NOMO-1 treated with DMSO at 0.1 percent for 48 hours (cell line): ENCODE measurements around the gene SERP2.

ENCODE experiments used
- DNase-seq: peaks from one replicate; lab custom pipeline; 2025; ENCODE audit not compliant: unreplicated experiment; lab: John Stamatoyannopoulos, UW

Gene SERP2

DNA sequence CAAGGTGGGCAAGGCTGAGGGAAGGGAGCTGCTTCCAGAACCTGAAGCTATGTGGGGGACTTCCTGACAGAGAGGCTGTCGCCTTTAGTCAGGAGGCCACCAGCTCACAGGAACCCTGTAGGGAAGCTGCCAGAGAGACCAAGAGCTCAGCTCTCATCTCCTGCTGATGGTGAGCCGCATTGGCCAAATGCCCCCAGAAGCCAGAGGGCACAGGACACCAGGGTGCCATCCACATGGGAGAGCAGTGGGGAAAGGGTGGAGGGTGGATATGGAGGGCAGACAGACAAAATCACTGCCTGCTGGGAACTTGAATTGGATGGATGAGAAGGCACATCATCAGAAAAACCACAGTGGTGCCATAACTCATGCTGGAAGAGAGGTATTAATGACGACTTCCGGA is 36.0 kb downstream of the SERP2 start:
- no peak for DNase-seq

DNA sequence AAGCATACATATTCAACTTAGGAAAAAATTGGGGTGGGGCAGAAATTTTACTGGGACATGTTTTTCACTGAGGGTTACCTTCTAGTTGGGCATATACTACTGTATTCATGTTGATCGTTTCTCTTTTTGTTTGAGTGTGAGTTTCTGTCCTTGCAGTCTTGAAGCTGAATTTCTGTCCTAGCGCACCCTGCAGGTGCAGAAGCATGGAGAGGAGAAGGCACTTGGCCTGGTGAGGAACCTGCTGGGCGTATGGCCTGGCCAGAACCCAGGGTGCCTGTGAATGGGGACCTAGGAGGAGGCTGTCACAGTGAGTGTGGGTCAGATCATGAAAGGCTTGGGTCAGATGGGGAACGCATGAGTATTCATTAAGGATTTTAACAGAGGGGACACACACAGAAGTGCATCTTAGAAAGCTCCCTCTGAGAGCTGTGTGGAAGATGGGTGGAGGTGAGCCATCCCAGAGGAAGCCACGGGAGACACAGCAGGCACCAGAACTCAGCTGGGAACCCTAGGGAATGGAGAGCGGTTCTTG is 36.8 kb downstream of the SERP2 start:
- no peak for DNase-seq

DNA sequence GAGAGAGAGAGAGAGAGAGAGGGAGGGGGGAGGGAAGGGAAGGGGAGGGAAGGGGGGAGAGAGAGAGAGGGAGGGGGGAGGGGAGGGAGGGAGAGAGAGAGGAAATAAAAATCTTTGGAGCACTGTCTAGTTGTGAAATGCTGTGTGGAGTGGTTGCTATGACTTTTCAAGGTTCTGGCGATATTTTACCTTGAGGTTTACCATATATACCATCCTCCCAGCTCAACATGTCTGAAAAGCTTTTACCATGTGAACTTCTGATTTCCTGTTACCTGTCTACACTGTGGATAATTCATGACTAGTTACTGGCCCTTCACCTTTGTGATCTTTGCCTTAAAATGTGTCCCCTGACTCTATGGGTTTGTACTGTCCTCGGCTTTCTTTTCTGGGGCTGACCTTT is 38.2 kb downstream of the SERP2 start:
- no peak for DNase-seq

DNA sequence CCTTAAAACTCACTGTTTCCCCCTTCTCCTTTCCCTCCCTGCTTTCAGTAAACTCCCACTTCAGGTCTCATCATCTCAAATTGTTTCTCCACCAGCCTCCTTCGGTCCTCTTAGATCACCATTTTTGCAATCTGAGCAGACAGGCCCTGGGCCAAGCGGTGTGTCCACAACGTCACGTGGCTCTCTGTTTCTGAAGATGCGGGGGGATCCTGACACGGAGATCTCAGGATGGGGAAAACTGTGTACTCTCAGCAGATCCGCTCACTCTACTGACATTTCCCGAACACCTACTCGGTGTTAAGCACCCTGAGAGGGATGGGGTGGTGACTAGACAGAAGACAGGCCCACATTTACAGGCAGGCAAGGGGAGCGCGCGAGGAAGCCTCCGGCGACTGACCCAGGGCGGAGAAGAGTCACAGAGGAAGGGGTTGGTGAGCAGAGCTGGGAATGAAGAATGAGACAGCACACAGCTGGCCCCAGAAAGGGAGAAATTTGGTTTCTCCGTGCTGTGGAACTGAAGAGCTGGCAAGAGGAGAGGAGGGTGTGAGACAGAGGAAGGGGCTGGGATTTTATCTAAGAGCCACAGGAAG is 38.8 kb downstream of the SERP2 start:
- DNase-seq = no peak

DNA sequence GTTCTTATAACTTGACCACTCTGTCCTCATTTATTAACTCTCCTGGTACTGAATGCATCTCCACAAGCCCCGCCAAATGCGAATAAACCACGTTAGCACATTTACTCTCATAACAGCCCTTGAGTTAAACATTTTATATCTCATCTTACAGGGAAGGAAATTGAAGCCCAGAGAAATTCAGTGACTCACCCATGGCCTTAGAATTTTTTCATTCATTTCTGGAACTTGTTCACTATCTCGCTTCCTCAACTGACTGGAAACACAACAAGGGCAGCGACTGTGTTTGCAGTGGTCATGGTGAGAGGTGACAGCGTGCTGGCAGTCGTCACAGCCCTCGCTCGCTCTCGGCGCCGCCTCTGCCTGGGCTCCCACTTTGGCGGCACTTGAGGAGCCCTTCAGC is 39.5 kb downstream of the SERP2 start:
- no peak for DNase-seq

DNA sequence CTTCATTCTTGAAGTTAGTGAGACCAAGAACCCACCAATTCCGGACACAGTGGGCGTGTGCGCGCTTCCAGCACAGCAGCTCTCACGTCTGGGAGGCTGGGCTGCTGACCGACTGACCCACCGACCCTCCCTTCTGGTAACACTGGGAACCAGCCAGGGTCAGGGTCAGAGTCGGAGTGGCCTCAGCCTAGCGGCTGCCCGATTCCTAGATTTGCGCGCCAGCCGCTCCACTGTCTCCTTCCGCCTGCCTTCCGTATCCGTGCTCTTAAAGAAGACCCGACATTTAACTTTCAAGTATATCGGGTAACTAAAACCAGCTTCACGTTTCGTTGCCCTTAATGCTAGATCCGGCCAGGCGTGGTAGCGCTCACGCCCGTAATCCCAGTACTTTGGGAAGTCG is 41.1 kb downstream of the SERP2 start:
- DNase-seq = no peak

DNA sequence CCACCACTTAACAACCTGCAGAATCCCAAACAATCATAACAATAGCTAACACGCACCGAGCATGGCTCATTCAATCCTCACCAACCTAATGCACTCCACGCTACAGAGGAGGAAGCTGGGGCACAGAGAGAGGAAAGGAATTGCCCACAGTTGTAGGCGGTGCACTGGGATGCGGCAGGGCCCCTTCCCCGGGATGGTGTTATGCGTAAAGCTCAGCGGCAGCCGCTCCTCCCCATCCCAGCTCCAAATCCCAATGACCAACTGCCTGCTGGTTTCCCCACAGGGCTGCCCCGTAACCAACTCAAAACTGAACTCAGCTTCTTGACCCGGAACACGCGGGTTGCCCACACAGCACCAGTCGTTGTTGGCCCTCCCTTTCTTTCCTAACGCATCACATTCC is 42.2 kb downstream of the SERP2 start:
- no peak for DNase-seq

DNA sequence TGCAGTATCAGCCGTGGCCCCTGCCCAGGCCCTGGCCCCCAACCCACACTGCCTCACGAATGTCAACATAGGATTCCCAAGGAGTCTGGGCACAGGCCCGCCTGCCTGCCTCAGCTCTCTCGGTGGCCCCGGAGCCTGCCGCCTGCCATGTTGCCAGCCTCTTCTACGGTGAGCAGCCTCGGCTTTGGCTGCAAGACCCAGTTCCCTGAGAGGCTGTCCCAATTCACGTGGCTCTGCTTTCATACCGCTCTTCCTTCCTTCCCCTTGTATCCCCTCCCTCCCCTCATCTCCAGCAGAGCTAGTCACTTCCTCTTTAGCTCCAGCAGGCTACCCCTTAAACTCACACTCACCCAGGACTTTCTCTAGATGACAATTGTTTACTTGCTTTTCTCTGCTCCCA is 42.7 kb downstream of the SERP2 start:
- peak; percentile 88 for DNase-seq

DNA sequence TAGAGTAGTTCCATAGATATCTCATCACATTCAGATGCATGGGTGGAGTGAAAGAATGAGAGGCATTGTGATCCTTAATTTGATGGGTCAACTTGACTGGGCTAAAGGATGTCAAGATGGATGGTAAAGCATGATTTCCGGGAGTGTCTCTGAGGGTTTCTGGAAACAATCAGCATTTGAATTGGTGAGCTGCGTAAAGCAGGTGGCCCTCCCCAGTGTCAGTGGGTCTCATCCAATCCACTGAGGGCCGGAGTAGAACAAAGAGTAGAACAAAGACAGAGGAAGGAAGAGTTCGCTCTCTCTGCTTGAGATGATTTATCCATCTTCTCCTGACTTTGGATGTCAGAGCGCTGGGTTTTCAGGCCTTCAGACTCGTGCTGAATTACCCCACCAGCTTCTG is 43.1 kb downstream of the SERP2 start:
- no peak for DNase-seq

DNA sequence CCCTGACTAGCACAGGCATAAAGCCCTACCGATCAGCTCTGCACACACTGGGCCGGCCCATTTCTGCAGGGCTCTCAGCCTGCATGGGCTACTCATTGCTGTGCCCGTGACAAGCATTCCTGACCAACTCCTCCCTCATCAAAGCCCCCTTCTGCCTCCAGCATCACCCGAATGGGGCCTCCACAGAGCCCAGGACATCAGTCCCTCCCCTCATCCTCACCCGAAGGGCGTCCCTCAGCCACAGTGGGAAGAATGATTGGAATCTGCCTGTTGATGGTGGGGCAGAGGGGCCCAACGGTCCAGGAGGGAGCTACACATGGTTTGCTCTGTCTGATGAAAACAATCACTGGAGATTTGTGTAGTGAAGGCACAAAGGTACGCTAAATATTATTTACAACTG is 43.8 kb downstream of the SERP2 start:
- no peak for DNase-seq

DNA sequence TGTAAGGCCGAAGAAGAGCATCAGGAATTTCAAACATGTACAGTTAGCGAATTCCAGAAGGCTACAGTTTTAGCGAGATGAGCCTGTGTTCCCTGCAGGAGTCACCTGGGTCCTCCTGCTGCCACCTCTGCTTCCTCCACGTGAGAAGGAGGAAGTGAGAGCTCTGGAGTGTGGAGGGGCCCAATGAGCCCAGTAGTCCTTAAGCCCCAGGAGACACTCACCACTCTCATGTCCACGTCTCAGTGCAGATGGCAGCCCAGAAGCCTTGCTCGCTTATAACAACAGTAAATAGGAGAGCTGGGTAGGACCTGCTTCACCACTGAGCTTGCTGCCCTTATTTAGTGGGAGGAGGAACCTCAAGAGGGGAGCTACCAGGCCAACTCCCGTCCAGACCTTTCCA is 44.3 kb downstream of the SERP2 start:
- DNase-seq = peak; percentile 15

DNA sequence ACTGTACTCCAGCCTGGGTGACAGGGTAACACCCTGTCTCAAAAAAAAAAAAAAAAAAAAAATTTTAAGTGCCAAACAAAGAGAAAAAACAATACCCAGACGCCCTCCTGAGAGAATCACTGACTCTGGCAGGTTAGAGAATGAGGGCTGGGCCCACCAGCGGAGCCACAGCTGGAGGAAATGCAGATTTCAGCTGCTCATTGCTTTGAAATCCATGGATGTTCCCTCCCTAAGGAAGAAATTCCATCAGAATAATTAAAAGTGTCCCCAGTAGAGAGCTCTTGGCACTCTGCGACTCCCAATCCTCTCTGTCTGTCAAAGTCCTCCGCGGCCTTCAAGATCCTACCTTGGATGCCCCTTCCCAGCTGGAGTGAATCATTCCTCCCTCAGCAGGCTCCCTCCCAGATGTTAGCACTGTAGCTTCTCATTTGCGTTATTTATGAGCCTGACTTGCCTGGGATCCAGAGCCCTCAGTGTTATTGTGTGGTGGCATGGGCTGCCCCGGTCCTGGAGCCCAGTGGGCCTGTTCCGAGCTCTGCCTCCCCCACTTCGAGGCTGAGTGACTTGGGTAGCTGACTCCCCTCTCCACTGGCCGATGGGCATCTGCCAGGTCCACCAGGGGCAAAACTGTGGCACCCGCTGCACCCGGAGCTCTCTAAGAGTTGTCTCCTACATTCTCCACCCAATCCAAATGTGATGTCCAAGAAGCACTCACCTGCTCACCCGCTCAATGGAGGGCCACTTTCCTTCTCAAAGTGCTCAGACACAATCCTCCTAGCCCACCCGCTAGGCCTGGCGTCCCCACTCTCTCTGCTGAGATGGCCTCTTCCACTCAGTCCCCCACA is 47.0 kb downstream of the SERP2 start:
- no peak for DNase-seq

DNA sequence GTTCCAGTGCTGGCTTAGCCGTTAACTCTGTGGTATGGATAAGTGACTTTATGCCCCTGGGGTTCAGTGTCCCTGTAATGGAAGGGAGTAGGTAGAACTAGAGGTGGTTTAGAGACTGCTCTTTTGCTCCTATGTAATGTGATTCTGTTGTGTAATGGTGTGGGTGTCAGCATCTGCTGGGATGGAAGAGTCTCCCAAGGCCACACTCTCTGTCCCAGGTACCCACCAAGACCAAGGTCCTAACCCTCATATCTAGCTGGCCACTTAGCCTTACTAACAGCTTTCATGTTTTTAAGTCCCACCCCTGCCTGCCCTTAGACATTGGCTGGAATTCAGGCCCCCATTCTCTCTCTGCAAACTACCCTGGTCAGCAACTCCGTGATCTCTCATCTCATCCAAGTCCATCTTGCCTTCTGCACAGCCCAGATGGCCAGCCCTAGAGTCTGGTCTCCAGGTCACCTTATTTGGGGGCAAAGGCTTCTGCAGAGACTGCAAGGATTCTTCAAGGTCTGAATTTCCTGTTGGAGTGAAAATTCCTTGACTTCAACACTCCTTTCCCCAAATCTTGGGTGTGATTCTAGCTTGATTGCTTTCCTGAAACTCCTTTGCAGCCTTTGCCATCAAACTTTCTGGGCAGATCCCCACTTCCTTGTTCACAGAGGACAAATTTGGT is 48.4 kb downstream of the SERP2 start:
- no peak for DNase-seq

DNA sequence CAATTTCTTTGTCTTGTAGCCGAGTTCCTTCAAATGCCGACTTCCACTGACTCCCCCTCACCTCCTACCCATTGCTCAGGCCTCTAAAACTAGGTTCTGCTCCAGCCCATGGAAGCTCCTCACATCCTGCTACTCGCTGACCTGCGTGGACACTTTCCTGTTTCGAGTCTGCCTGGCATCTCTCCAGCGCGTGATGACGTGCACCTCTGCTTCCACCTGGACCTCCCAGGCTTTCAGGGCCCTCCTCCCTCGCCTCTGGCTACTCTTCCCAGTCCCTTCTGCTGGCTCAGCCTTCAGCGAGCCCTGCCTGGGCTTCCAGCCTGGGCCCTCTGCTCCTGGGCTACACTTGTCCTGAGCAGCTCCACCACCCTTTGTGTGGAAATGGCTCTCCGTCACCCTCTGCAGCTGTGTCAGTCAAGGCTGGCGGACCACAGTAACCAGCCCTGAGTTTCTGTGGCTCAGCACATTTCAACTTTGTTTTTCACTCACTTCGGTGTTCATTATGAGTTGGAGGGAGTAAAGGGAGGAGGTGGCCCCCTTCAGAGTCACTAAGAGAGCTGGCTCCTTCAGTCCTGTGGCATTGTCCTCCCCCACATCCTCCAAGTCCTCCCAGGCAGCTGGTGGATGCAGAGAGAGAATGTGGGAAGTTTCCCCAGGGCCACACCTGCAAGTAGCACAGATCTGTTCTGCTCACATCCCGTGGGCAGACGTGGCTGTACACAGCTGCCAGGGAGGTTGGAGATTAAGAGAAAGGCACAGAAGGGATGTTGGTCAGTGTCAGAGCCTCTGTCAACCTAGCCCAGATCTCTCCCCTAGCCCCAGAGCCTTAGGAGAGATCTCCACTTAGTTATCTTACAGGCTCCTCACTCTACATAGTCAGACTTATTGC is 49.4 kb downstream of the SERP2 start:
- DNase-seq = no peak

DNA sequence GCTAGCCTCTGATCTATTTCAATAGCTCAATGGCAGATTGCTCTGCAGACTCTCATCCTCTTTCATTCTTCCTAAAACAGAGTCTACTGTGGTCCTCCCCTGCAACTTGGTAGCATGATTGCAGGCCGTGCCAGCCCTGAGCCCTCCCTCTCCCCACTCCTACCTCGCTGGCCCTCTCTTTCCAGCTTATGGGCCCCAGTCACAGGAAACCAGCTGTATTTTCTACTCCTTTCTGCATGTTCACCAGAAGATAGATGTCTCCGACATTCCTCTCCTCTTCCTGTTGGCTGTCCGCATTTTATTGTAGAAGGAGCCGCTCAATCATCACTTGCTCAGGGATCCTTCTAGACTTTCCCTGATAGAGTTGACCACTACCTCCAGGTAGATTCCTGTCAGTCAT is 50.2 kb downstream of the SERP2 start:
- DNase-seq = no peak

DNA sequence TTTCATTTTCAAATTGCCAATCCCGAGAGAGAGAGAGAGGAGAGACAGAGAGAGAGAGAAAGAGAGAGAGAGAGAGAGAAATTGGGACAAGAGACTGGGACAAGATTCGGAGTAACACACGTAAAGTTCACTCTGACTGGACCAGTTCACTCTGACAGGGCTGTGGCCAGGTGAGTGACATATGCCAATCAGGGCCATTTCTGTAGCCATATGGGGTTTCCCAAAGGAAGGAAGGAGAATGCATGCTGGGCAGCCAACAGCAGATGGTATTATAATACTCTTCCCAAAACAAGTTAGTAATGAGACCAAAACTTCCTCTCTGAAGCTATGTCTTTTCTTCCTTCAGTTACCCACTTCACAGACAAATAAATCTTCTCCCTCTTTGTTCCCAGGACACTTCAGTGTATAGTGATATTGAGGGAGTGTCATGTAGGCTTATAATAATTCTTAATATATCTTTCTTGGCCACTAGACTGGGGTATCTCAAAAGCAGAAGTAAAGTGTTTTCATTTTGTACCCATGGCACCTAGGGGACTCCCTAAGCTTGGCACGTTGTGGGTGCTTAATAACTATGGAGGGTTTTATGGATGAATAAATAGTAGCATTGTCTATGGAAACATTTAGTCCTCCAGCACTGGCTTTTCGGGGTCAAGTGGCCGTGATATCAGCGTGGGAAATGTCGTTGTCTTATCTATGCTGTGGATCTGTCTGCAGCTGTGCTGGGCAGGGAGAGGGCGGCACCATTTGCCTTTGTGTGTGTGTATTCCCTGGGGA is 51.6 kb downstream of the SERP2 start:
- no peak for DNase-seq

DNA sequence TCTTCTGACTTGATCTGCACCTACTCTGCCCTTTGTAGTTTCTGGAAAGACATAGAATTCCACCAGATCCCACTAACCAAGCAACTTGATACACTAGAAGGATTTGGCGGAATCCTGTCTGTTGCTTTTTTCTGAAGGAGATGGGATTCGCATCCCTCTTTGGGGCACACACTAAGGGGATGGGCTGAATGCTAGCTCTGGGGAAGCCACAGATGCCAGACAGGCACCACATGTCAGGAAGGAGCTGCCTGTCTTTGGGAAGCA is 52.1 kb downstream of the SERP2 start:
- DNase-seq = no peak

DNA sequence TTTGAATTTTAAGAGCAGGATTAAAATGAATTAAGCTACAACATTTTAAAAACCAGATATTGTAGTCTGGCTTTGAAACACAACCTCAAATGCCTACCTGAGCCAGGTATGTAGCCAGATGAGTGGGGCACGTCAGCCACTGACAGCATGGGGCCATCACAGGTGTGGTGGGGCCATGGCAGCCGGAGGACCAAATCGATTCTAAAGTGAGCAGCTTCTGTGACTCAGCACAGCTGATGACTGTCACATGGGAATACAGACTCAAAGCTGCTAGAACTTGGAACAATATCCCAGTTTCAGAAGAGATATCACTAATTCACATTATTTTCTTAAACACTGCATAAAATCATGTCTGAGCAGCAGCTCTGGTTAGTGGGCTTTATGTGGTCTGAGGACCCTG is 52.8 kb downstream of the SERP2 start:
- no peak for DNase-seq

DNA sequence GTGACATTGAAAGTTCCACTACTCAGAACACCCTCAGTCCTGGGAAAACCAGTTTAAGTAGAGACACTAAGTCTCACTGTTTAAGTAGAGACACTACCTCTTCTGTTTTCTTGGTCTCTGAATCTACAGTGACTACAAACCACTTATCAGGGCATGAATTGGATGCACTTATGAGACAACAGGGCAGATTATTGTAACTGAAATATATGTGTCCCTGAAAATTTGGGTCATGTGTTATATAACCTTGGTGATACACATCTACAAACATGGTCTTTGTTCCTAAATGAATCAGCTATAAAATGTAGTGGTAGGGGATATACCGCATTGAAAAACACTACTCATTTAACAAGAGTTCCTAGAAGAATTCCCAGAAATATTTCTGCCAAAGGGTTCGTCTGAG is 55.7 kb downstream of the SERP2 start:
- DNase-seq = no peak

DNA sequence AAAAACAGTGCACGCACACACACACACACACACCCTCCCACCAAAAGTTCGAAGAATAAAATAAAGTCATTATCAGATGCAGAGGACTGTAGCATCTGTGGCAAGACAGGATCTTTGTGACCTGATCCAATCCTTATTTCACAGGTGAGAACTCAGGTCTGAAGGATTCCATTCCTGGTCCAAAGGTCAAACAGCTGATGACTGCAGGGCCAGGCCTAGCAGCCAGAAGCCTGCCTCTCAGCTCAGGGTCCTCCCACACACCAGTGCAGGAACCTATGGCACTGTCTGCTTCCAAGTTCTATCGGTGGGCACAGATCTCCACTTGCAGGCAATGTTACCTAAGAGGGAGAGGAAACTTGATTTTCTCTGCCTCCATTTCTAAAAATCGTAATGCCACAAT is 57.5 kb downstream of the SERP2 start:
- DNase-seq = no peak

DNA sequence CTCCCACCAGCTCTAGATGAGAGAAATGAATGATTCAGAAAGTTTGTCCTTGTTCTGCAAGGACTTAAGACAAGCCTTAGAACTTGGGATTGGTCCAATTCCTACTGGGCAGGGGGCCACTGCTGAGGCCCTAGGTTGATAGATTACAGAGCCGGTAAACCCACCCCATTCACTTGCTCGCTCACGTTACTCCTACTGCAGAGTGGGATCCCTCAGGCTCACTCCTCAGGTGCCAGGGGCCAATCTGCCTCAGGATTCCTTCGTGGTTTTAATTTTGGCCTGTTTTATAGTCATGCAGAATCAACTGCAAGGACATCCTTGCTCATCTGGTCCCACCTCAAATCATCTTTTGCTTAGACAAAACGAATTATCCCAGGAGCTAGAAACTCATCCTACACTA is 59.0 kb downstream of the SERP2 start:
- no peak for DNase-seq
